ENCODE data around the gene FZD2. TPM values are rescaled to one million over a fixed set of nuclear protein-coding genes. Genes with fewer than 3 reads are reported as not detected.

The FZD2 gene
- total RNA-seq, 1 donor from 2014 or later = 89.7 TPM

GRCh38 chr17:44575403-44575802 lies 18.1 kb downstream of the FZD2 start:
- no peak overlapping the region for H3K4me3 Mint-ChIP-seq (ENCODE audit: low read depth)
- H3K9me3 Mint-ChIP-seq (ENCODE audit: low read depth) = no peaks in the 10 kb centered on the region
- DNase-seq (ENCODE audit: low spot score, unreplicated experiment) = no peak
- H3K27me3 Mint-ChIP-seq = peaks cover 13% of the 10 kb centered on the region
- no peaks in the 10 kb centered on the region for H3K36me3 Mint-ChIP-seq (ENCODE audit: insufficient read depth)
- no peak for TF ChIP-seq CTCF (IDR thresholded peaks at IDR 0.05; ENCODE audit: unreplicated experiment)
- no peaks in the 10 kb centered on the region for H3K4me1 Mint-ChIP-seq (ENCODE audit: low read depth)
- H3K27ac Mint-ChIP-seq = no peak overlapping the region

- no peak for DNase-seq (ENCODE audit: low spot score, unreplicated experiment)
- Mint-ChIP-seq H3K36me3 (ENCODE audit: insufficient read depth) (no peaks in the 10 kb centered on the region), H3K27me3 (peaks cover 13% of the 10 kb centered on the region), H3K27ac (no peak overlapping the region), H3K4me1 (ENCODE audit: low read depth) (no peaks in the 10 kb centered on the region), H3K4me3 (ENCODE audit: low read depth) (no peak overlapping the region), H3K9me3 (ENCODE audit: low read depth) (no peaks in the 10 kb centered on the region)
- TF ChIP-seq CTCF (IDR thresholded peaks at IDR 0.05; ENCODE audit: unreplicated experiment) = no peak
Observed at GRCh38 chr17:44578947-44579346, 21.7 kb downstream of the FZD2 start.

- Mint-ChIP-seq H3K9me3 (ENCODE audit: low read depth) (no peaks in the 10 kb centered on the region), H3K27me3 (peaks cover 13% of the 10 kb centered on the region), H3K27ac (no peak overlapping the region), H3K36me3 (ENCODE audit: insufficient read depth) (no peaks in the 10 kb centered on the region), H3K4me3 (ENCODE audit: low read depth) (no peak overlapping the region), H3K4me1 (ENCODE audit: low read depth) (peaks cover 10% of the 10 kb centered on the region)
- TF ChIP-seq CTCF (IDR thresholded peaks at IDR 0.05; ENCODE audit: unreplicated experiment) = peak; percentile 6
- DNase-seq (ENCODE audit: low spot score, unreplicated experiment) = no peak
Observed at GRCh38 chr17:44581868-44582267, 24.6 kb downstream of the FZD2 start.

DNA sequence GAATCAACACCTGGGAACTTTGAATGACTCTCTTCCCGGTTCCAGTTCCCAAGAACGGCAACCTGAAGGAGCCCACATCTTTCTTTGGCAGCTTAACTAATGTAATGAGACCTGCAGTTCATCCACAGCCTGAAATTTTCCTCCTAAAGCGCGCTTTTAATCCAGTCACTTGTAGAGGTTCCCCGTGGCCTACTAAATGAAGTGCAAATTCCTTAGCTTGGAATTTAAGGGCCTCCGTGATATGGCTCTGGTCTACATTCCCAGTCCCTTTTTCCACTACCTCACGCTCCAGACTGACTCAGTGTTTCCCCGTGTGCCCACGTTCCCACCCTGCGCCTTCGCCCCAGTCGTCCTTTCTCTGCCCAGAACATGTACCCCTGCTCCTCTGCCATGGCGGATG lies 27.2 kb downstream of the FZD2 start:
- Mint-ChIP-seq H3K36me3 (ENCODE audit: insufficient read depth) (no peaks in the 10 kb centered on the region), H3K4me3 (ENCODE audit: low read depth) (no peak overlapping the region), H3K27ac (peak overlapping the region; percentile 56), H3K9me3 (ENCODE audit: low read depth) (no peaks in the 10 kb centered on the region), H3K4me1 (ENCODE audit: low read depth) (peaks cover 17% of the 10 kb centered on the region), H3K27me3 (peaks cover 6% of the 10 kb centered on the region)
- no peak for DNase-seq (ENCODE audit: low spot score, unreplicated experiment)
- TF ChIP-seq CTCF (IDR thresholded peaks at IDR 0.05; ENCODE audit: unreplicated experiment) = no peak

DNA sequence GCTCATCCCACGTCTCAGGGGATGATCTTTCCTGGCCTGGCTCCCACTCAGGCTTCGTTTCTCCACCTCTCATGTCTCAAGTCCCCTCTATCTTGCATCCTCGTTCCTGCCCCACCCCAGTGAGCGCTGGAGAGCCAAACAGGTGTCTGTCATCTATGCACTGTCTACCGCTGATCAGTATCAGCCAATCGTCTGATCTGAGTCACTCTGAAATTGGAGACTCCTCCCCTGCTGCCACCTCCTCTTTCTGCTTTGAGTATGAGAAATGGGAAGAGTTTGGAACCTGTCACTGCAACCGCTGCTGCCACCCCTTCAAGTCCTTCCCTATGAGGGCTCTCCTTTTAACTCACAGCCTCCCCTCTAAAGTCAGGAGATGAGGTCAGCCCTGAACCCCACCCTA lies 28.0 kb downstream of the FZD2 start:
- H3K4me1 Mint-ChIP-seq (ENCODE audit: low read depth) = peaks cover 17% of the 10 kb centered on the region
- TF ChIP-seq CTCF (IDR thresholded peaks at IDR 0.05; ENCODE audit: unreplicated experiment) = no peak
- no peak overlapping the region for H3K4me3 Mint-ChIP-seq (ENCODE audit: low read depth)
- no peaks in the 10 kb centered on the region for H3K36me3 Mint-ChIP-seq (ENCODE audit: insufficient read depth)
- no peak for DNase-seq (ENCODE audit: low spot score, unreplicated experiment)
- H3K27me3 Mint-ChIP-seq = peaks cover under 1% of the 10 kb centered on the region
- no peak overlapping the region for H3K27ac Mint-ChIP-seq
- no peaks in the 10 kb centered on the region for H3K9me3 Mint-ChIP-seq (ENCODE audit: low read depth)

Measured in progenitor cell of endocrine pancreas (in vitro differentiated cells).